Central memory CD8-positive, alpha-beta T cell (primary cell): ENCODE measurements around the gene CAPZB.

Source experiments
- ATAC-seq: fragments of 150-1000 bp; cut with Tn5 transposase; replicated peaks from 2 replicates; pipeline ENCODE4 v1.10.0; 2022; ENCODE audit warnings: mild to moderate bottlenecking, moderate FRiP score, moderate number of reproducible peaks; ENCODE audit not compliant: poor library complexity, severe bottlenecking; ENCODE audit errors: extremely low read depth
- DNase-seq, 2 donors: peaks; one replicate each; pipeline ENCODE4 v3.0.0; 2021; ENCODE audit warnings: low spot score in 2 of 2
- H3K27ac Mint-ChIP-seq: one replicate; pipeline ENCODE4 v1.8.0; 2022; ENCODE audit warnings: low read depth, mild to moderate bottlenecking, moderate library complexity, mixed read lengths
- H3K27me3 Mint-ChIP-seq: one replicate; pipeline ENCODE4 v1.8.0; 2022; ENCODE audit warnings: mixed read lengths
- H3K36me3 Mint-ChIP-seq: one replicate; pipeline ENCODE4 v1.8.0; 2022; ENCODE audit warnings: mild to moderate bottlenecking, moderate library complexity, mixed read lengths; ENCODE audit not compliant: insufficient read depth
- H3K4me1 Mint-ChIP-seq: one replicate; pipeline ENCODE4 v1.8.0; 2022; ENCODE audit warnings: mixed read lengths
- H3K4me3 Mint-ChIP-seq: one replicate; pipeline ENCODE4 v1.8.0; 2022; ENCODE audit warnings: mild to moderate bottlenecking, moderate library complexity, mixed read lengths
- H3K9me3 Mint-ChIP-seq: one replicate; pipeline ENCODE4 v1.8.0; 2022; ENCODE audit warnings: mixed read lengths

The CAPZB gene

GRCh38 chr1:19385221-19385620 lies 100.1 kb downstream of the CAPZB start:
- Mint-ChIP-seq H3K9me3 (no peaks in the 10 kb centered on the region), H3K36me3 (peaks cover 36% of the 10 kb centered on the region), H3K4me3 (no peak overlapping the region), H3K27me3 (no peaks in the 10 kb centered on the region), H3K4me1 (peaks cover 60% of the 10 kb centered on the region), H3K27ac (no peak overlapping the region)
- ATAC-seq (no peak), DNase-seq (no peak)

GRCh38 chr1:19384772-19385187 lies 100.6 kb downstream of the CAPZB start:
- H3K4me1 Mint-ChIP-seq: peaks cover 58% of the 10 kb centered on the region
- no peak for ATAC-seq
- no peak overlapping the region for H3K27ac Mint-ChIP-seq

GRCh38 chr1:19384113-19384512 lies 101.2 kb downstream of the CAPZB start:
- peak overlapping the region; percentile 37 for H3K27ac Mint-ChIP-seq
- H3K36me3 Mint-ChIP-seq: peaks cover 40% of the 10 kb centered on the region
- H3K4me1 Mint-ChIP-seq: peaks cover 56% of the 10 kb centered on the region

More at GRCh38 chr1:19384772-19385187, 100.6 kb downstream of the CAPZB start:
- no peaks in the 10 kb centered on the region for H3K27me3 Mint-ChIP-seq
- H3K9me3 Mint-ChIP-seq: no peaks in the 10 kb centered on the region
- no peak for DNase-seq
- no peak overlapping the region for H3K4me3 Mint-ChIP-seq
- peaks cover 40% of the 10 kb centered on the region for H3K36me3 Mint-ChIP-seq

DNA sequence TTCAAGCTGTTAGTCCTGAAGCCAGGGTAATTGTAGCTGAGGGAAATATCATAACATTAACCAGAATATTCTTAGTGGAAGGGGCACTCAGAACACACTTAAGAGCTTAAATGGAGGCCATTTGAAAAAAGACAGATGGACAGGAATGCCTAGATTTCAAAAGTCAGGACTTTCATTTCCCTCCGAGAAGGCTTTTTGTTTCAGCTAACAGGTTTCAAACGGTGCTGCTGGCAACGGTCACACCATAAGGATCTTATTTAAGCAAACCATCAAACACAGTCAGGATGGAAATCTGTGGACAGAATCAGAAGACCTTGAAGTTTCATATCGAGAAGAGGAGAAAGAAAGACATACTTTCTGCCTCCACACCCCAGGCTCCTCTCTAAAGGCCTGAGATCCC lies 103.1 kb downstream of the CAPZB start:
- no peak for DNase-seq
- Mint-ChIP-seq H3K27ac (no peak overlapping the region), H3K27me3 (no peaks in the 10 kb centered on the region), H3K9me3 (no peaks in the 10 kb centered on the region), H3K4me3 (no peak overlapping the region), H3K36me3 (peaks cover 50% of the 10 kb centered on the region), H3K4me1 (peaks cover 43% of the 10 kb centered on the region)
- ATAC-seq: no peak

More at GRCh38 chr1:19384113-19384512, 101.2 kb downstream of the CAPZB start:
- ATAC-seq (no peak), DNase-seq (no peak)
- Mint-ChIP-seq H3K27me3 (no peaks in the 10 kb centered on the region), H3K4me3 (no peak overlapping the region), H3K9me3 (no peaks in the 10 kb centered on the region)

DNA sequence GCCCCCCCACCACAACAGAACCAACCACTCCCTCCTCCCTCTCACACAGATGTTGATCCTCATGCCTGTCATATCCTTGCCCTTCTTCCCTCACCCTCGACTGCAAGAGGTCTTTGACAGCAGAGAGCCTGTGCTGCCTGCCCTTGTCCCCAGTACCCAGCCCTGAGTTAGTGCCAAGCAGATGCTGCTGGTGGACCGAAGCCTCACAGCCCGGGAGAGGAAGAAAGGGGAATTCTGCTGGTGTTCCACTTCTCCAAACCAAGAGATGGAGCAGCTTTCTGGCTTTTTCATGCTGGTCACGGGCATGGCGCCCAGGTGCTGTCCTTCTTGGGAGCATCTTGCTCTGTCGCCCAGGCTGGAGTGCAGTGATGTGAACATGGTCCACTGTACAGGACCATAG lies 104.1 kb downstream of the CAPZB start:
- H3K4me1 Mint-ChIP-seq: peaks cover 42% of the 10 kb centered on the region
- H3K36me3 Mint-ChIP-seq: peaks cover 52% of the 10 kb centered on the region
- no peak overlapping the region for H3K27ac Mint-ChIP-seq

DNA sequence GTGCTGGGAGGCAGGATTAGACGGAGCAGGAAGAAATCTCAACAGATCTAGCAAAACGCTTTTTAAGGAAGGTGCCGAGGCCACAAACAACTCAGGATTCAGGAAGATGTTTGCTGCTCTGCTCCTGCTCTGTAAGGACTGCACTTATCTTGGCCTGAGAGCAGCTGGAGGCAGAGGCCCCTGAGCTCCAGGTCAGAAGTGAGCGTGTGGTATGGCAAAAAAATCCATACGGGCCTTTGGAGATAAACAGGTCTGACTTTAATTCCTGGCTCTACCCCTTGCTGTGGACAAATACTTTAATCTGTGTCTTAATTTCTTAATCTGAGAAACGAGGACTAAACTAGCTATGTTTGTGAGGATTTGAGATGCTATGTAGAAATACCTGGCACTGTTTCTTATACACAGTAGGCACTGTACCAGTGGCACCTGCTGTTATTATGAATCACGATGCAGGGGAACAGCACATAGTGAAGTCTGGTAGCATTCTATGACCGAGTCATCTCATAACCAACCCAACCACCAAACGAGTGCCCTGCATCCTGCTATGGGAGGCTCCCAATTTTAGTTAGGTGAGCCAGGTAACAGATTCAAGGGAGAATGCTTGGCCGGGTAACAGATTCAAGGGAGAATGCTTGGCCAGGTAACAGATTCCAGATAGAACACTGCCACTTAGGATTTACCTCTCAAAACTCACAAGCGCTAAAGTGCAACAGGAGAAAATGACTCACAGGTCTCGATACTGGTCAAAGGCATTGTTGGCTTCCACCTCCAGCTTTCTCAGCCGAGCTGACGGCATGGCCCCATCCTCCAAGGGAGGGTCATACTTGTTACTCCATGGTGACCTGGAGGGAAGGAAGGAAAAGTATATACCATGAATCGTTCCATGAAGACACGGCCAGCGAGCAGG lies 107.3 kb downstream of the CAPZB start:
- H3K9me3 Mint-ChIP-seq: no peaks in the 10 kb centered on the region
- no peaks in the 10 kb centered on the region for H3K27me3 Mint-ChIP-seq
- ATAC-seq (no peak), DNase-seq (no peak)
- H3K36me3 Mint-ChIP-seq: peaks cover 35% of the 10 kb centered on the region
- no peak overlapping the region for H3K4me3 Mint-ChIP-seq
- peaks cover 34% of the 10 kb centered on the region for H3K4me1 Mint-ChIP-seq
- H3K27ac Mint-ChIP-seq: no peak overlapping the region

More for the DNA sequence above, 104.1 kb downstream of the CAPZB start:
- H3K27me3 Mint-ChIP-seq: no peaks in the 10 kb centered on the region
- ATAC-seq (no peak), DNase-seq (no peak)
- H3K9me3 Mint-ChIP-seq: no peaks in the 10 kb centered on the region
- no peak overlapping the region for H3K4me3 Mint-ChIP-seq

DNA sequence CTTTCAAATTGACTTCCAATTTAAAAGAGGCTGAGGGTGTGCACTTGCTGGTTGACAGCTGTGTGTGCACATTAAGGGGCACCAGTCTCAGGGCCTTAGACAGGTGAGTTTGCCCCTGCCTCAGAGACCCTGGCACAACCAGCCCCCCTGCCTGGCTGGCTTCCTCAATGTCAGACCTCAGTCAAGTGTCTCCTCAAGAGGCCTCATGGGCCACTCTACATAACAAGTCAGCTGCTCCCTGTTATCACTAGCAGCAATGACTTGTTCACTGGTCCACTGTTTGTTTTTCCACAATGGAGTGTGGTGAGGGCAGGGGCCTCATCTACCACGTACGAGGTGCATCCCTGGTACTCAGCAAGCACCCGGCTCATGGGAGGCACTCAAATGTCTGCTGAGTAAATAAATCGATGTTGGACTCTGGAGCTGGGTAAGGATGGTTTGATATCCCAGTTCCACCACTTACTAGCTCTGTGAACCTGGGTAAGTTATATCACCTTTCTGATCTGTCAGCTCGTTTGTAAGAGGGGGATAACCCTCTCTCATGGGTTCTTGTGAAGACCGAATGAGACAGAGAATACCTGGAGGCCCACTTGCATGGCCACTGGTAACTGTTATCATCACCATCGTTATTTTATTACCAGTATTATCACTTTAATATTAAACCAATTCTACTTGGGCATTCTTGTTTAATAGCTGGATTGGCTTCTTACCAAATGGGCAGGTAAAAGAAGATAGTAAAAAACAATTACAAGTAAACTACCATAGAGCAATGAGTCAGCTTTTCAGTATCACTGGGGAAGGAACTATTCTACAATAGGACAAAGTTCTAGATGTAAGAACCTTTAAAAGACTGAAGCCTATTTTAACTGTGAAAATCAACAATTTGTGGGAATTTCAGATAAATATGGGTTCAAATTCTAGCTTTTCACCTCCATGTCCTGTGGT lies 108.6 kb downstream of the CAPZB start:
- DNase-seq (no peak), ATAC-seq (no peak)
- H3K9me3 Mint-ChIP-seq: no peaks in the 10 kb centered on the region
- no peak overlapping the region for H3K27ac Mint-ChIP-seq
- H3K4me1 Mint-ChIP-seq: peaks cover 36% of the 10 kb centered on the region
- H3K4me3 Mint-ChIP-seq: no peak overlapping the region
- H3K36me3 Mint-ChIP-seq: peaks cover 24% of the 10 kb centered on the region
- no peaks in the 10 kb centered on the region for H3K27me3 Mint-ChIP-seq

DNA sequence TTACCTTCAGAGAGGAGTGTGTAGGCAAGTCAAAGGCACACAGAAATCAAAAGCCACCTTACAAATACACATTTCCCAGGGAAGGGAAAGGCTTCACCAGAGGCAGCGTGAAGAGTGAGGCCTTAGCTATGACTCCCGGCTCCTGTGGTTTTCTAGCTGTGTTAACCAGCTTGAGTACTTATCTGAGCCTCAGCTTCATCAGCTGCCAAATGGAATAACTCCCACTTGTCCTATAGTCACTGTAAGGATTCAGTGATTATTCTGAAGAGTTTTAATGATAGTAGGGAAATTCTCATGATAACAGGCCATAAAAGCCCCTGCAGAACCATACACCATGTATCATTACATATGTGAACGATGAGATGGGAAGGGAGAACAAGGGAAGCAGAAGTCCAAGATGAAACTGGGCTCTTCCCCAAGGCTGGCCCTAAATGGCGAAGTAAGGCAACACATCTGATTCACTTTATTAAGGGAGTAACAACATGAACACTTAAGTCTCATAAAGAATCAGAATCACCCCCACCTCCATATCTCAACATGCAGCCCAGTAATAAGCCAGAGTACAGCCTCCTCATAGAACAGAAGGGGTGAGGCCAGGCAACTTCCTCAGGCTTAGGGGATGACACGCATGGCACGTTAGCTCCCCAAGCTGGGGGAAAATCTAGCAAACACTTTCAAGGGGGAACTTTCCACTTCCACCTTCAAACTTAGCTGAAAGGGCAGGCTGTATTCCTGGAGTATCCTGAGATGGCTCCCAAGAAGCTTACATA lies 109.5 kb downstream of the CAPZB start:
- H3K4me3 Mint-ChIP-seq: no peak overlapping the region
- no peak for DNase-seq
- H3K4me1 Mint-ChIP-seq: peaks cover 35% of the 10 kb centered on the region
- no peak for ATAC-seq
- H3K9me3 Mint-ChIP-seq: no peaks in the 10 kb centered on the region
- H3K27me3 Mint-ChIP-seq: no peaks in the 10 kb centered on the region
- H3K36me3 Mint-ChIP-seq: peaks cover 21% of the 10 kb centered on the region
- H3K27ac Mint-ChIP-seq: peak overlapping the region; percentile 44

DNA sequence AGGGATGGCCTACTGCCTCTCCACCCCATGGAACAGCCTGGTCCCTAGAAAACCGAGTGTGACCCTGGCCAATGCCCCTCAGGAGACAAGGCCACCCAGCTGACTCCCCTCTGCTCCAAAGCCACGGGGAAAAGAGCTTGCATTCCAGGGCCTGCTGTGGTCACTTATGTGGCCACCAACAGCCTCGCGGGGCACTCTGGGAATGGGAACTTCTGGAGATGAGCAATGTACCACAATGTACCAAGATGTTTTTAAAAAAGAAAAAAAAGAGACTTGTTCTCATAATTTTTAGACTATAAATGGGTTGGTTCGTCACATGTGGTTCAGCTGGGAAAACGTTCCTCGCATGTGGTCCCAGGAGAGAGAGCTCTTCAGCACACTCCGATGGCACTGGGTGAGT lies 110.4 kb downstream of the CAPZB start:
- H3K36me3 Mint-ChIP-seq: peaks cover 16% of the 10 kb centered on the region
- DNase-seq (no peak), ATAC-seq (no peak)
- H3K27ac Mint-ChIP-seq: peak overlapping the region; percentile 44
- no peaks in the 10 kb centered on the region for H3K27me3 Mint-ChIP-seq
- H3K4me3 Mint-ChIP-seq: no peak overlapping the region
- no peaks in the 10 kb centered on the region for H3K9me3 Mint-ChIP-seq
- H3K4me1 Mint-ChIP-seq: peaks cover 44% of the 10 kb centered on the region

- H3K4me1 Mint-ChIP-seq: peaks cover 40% of the 10 kb centered on the region
- H3K9me3 Mint-ChIP-seq: no peaks in the 10 kb centered on the region
- DNase-seq: no peak
- H3K27ac Mint-ChIP-seq: peak overlapping the region; percentile 19
- H3K36me3 Mint-ChIP-seq: peaks cover 16% of the 10 kb centered on the region
- H3K27me3 Mint-ChIP-seq: no peaks in the 10 kb centered on the region
- no peak for ATAC-seq
- H3K4me3 Mint-ChIP-seq: no peak overlapping the region
Measured at GRCh38 chr1:19374083-19374801, 111.1 kb downstream of the CAPZB start.

DNA sequence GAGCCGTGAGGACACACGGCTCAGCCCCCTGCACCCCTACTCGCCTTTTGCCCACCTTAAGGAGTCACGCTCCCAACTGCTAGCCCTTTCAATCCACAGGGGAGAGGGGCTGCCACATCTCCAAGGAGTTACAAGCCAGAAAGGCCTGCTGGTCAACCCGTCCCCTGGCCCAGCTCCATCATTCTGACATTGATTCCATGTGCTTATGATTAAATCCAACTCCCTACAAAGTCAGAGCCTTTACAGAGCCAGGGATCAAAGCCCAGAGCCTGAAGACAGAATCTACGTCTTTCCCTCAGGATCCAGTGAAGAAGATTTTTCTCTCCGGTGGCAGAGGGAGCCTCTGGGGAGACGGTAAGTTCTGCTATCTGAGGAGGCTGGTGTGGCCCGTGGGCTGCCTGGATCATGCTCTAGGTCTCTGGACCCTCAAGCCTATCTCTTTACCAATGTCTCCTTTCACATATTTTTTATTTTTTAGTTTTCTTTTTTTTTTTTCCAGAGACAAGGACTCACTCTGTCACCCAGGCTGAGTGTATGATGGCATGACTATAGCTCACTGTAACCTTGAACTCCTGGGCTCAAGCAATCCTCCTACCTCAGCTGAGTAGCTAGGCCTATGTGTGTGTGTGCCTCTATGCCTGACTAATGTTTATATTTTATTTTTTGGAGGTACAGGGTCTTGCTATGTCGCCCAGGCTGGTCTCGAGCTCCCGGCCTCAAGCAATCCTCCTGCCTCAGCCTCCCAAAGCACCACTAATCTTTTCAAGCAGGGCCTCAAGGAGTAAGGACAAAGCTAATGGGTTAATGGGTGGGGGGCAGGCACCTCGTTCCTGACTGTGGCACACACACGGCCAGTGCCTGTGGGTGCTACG lies 111.9 kb downstream of the CAPZB start:
- no peak for ATAC-seq
- DNase-seq: no peak
- Mint-ChIP-seq H3K9me3 (no peaks in the 10 kb centered on the region), H3K27ac (peak overlapping the region; percentile 19), H3K4me1 (peaks cover 40% of the 10 kb centered on the region), H3K4me3 (no peak overlapping the region), H3K27me3 (no peaks in the 10 kb centered on the region), H3K36me3 (peaks cover 18% of the 10 kb centered on the region)
